HG03139 (cell line): ENCODE measurements around the gene DPP10.

Experiments
- ATAC-seq: cut with Tn5 transposase; IDR thresholded peaks from one replicate; pipeline ENCODE4 v1.9.1; 2021; ENCODE audit not compliant: unreplicated experiment

Gene DPP10

DNA sequence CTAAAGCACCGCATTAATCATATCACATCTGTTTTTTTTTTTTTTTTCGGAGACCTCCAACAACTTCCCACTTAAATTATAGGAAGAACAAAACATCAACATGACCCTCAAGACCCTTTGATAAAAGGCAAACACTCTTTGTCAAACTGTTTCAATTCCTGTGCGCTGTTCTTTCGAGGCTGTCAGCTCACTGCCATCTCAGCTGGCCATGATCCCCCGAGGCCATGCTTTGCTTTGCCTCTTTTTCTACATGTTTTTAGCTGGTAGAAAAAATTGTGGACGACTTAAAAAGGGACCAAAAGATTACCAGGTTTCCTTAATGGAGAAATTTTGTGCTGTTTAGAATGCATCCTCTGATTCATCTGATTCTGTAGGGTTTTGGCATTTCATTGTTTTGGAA is 138.2 kb downstream of the DPP10 start:
- ATAC-seq: no peak

DNA sequence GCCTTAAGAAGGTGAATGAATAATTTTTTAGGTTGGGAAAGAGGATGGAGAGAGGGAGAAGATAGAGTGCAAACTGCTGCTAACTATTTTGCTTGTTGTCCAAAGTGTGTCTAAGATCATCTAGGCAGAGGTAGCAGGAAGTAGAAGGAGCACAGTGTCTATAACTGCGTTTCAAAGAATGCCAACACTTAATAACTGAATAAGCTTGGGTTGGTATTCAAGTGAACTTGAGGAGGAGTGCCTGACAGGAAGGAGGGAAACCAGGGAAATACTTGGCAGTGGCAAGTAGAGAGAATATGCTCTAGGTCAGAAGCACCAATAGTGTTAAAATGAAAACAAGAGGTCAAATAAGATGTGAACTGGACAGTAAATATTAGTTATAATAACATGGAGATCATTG is 155.9 kb downstream of the DPP10 start:
- ATAC-seq: no peak

DNA sequence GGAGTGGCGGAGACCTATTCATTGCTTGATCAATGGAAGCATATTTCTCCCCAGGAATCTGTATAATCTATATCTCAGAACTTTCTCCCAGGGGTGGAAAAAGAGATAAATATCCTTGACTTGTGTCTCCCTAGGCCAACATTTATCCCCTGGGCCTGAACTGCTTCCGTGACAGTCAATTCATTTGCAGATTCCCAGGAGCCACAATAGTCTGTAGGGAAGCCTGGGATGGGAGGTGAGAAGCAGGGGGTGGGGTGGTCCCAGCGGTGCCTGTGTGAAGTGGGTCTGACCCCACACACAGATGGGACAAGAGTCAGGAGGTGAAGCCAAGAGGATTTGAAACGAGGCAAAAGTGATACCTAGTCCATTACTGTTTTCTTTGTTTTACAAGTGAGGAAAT is 166.8 kb downstream of the DPP10 start:
- ATAC-seq: no peak

DNA sequence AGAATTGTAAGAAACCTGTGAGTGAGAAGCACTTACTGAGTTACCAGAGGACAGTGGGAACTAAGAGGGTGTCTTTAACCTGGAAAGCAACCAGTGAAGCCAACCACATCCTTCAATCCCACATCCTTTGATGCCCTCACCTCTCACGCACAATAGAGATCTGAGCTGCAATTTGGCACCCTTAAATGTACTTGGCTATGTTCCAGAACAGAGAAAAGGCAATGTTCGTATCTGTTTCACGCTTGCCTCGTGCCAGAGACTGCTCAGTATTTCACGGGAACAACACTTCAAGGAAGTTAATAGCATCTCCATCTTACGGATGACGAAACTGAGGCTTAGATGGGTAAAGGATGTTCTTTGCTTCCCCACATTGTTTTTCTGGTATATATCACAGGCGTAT is 167.4 kb downstream of the DPP10 start:
- no peak for ATAC-seq

DNA sequence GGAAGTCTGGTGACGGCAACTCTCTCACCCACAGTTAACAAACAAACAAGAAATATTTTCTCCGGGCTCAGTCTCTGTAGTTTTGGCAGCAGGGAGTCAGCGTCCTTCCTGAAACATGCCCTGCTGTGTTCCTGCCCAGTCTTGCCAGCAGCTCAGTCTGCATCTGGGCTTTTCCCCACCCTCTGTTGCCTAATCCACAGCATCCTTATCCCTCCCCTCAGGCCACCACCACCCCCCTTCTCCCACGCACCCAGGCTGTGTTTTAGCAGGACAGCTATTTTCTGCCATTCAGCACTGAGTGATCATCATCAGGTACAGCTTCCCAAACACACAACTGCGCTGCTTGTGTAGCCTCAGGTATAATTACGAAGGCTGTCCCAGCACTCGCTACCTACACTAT is 168.2 kb downstream of the DPP10 start:
- ATAC-seq: no peak

DNA sequence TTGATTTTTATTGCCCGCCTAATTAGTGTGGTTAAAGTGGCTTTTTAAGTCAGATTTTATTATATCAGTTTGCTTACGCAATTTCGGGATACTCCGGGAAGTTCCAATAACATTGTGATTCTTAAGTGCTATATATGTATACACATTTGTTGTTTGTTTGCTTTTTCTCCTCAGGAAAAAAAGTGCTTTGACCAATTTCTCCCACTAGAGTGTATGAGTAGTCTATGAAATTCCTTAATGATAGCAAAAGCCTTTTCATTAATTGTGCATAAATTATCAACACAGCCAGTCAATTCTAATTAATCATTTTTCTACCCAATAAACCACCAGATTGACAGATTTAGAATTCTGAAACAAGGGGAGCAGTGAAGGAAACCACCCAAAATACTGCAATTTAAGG is 172.2 kb downstream of the DPP10 start:
- no peak for ATAC-seq

DNA sequence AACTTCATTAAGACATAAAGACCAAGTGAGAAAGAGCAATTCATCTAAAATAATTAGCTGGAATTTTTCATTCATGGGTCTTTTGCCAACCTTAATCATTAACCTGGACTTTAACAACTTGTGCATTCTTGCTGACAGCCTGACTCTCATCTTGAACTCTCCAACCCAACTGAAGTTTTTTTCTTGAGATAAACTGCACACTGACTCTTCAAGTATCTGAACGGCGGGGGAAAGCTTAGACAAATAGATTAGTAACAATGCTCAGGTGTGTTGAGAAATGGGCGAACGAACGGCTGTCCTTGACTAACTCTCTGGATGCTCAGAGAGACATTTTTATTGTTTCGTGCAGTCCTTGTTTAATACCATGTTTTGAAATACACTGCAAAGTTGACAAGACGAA is 186.0 kb downstream of the DPP10 start:
- no peak for ATAC-seq

DNA sequence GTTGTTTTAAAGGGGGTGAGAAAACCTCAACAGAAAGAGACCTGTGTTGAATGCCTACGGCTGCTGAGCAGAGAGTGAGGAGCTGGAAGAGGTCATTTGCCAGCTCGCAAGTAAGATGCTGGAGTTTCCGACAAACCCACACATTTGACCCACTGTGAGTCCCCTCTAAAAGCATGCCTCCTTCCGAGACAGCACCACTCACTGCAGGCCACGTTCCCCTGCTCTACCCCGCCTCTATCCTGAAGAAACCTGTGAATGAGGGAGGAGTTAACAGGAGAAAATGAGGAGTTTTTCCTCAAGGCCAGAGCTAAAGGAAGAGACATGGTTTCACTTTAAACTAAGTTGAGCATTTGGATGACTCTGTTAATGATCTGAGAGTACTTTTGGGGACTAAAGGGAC is 188.7 kb downstream of the DPP10 start:
- no peak for ATAC-seq

DNA sequence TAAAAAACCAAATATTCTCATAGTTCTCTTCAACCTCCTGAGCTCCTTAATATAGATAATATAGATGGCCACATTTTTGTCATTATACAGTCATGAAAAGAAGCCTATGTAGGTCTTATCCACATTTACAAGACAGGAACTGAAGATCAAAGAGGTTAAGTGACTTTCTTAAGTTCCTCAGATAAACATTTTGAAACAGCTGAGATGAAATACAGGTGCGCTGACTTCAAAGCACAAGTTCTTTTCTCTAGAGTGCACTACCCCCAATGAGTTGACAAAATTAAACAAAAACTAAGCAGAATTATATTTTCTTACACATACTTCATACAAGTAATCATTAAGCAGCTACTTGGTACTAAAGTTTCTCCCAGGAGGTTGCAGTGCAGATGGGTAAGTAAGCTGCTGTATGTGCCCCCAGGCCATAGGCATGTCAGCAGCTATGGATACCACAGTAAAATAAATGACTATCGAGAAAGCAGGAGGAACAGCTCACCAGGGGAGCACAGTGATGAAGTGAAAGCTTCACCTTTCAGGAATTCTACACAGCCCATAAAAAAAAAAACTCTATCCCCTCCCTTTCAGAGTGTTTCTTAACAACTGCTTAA is 199.8 kb downstream of the DPP10 start:
- no peak for ATAC-seq

DNA sequence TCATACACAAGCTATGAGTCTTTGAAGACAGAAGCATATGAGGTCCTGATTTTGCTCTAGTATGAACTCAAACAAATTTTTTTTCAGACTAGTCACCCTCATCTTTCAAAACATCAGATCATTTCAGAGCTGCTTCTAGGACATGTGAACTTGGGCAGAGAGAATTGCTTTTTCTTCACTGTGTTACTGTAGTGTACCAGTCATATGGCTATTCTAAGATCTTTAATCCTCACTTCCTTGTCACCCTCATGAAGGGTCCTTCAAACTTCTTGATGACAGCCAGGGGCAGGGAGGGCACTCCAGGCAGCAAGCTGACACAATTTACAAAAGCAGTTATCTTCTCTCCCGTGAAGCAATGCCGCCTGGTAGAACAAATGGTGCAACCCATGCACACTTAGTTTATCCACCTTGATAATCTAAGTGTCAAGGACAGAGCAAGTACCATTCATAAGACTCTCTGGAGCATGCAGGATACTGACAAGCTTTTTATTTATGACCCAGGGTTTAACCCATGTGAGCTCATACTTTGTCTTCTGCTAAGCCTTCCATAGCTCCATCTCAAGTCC is 200.6 kb downstream of the DPP10 start:
- ATAC-seq: no peak

DNA sequence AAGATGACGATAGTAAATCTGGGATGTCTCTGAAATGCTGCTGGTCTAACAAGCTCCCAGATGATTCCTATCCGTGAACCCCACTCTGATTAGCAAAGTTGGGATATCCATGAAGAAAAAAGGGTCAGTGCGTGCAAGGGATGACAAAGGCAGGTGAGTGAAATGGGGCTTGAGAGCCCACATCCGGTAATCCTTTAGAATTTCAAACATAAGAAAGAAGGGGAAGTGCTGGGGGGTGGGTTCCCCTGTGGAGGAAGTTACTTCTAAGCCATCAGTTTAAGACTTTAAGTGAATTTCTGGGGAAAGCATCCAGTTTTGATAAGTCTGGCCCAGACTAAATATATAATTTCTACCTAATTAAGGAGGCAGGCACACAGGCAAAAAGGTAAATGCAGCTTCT is 209.5 kb downstream of the DPP10 start:
- ATAC-seq: no peak

DNA sequence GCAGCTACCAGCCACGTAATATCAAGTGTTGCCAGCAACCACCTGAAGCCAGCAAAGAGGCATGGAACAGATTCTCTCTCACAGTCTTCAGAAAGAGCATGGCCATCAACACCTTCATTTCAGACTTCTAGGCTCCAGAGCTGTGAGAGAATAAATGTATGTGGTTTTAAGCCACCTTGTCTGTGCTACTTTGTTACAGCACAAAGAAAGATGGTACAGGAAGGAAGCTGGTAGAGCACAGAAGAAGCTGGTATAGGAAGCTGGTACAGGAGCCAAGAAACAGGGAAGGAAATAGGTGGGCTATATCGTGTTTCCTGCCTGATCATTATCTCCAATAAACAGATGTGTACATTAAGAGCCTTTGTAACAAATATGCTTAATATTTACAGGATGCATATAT is 217.4 kb downstream of the DPP10 start:
- no peak for ATAC-seq

DNA sequence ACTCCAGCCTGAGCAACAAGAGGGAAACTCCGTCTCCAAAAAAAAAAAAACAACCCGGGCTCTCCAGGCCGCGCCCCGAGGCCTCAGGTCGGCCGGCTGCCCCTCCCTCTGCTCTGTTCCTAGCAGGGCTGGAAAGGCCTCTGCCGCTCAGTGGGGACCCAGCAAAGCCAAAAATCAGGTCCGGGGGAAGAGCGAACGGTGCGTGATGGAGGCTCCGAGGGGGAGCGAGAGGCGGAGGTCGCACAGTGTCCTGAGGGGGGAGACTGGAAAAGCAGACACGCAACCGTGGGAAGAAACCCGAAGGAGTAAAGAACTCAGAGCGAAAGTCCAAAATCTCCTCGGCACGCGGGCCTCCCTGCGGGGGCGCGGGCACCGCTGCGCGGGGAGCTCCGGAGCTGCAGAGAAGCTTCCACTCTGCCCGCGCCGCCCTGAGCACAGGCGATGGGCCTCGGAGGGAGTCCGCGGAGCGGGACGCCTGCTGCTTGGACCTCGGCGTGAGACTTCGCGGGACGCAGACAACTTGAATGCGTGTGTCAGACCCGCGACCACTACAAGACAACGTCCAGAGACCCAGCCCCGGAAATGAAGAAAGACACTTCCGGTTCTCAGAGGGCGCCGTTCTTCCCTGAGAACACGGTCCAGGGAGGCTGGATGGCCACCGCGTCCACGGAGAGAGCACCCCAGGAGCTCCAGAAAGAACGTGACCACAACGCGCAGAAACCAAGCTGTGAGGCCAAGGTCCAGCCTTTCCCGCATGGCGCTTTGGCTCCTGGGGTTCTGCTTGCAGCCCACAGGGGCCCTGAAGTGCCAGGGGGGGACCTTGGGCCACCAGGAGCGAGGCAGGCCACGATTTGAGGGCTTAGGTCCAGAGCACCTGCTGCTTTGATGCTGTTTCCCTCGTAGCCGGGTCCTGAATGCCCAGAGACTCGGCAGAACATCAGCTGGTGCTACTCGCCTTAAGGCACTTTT is 219.8 kb downstream of the DPP10 start:
- ATAC-seq: no peak

DNA sequence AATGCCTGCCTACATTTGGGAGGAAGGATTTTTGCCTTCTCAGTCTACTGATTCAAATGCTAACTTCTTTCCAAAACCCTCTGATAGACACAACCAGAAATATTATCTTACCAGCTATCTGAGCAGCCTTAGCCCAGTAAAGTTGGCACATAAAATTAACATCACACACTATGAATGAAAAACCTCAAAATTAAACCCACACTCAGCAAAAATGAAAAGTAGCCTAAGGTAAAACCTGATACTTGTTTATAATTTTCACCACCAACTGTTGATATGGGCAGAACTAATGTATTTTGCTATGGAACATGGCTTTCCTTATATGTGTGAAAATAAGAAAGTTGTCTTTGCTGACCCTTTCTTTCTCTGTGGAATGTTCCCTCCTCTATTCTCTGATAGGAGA is 226.0 kb downstream of the DPP10 start:
- ATAC-seq: no peak

DNA sequence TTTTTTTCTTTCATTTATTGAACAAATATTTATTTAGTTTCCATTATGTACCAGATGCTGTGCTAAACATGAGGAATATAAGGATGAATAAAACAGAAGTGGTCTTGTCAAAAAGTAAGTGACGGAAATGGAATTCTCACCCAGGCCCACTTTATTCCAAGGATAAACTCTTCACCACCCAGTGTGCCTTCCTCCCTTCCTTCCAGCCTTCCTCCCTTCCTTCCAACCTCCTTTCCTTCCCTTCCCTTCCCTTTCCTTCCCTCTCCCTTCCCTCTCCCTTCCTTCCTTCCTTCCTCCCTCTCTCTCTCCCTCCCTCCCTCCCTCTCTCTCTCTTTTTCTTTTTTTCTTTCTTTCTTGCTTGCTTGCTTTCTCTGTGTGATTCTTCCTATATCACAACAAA is 240.8 kb downstream of the DPP10 start:
- ATAC-seq: no peak

DNA sequence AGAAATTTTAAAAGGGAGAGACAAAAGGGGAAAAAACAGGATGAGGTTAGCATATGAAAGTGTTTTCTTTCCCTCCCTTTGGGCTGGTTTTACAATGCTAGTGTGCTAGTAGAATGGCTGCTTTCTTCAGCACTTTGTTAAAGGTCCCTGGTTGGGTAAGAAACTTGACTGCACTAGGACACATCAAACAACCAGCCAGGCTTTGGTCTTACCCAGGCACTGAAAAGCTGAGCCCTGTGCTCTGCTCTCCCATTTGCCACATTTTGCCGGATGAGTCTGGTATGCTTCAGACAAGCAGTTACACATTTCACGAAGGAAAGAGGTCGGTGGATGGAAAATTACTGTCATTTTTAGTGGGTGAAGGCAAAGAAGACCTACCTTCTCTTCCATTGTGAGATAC is 242.0 kb downstream of the DPP10 start:
- ATAC-seq: no peak

DNA sequence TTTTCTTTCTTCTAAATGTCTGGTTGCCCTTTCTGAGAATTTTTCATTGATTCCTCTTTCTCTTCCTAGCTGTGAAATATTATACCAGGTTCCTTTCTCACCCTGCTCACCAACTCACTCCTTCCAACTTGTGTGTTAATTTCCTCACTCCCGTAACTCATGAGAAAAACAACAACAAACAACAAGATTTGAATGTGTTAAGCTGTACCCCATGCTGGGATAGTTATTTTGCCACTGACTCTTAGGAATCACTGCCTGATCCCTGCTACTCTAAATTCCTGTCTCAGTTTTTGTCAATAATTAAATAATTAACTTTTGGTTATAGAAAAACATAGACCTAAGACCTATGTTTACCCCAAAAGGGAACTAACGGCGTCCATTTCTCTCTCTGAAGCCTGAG is 242.7 kb downstream of the DPP10 start:
- no peak for ATAC-seq

DNA sequence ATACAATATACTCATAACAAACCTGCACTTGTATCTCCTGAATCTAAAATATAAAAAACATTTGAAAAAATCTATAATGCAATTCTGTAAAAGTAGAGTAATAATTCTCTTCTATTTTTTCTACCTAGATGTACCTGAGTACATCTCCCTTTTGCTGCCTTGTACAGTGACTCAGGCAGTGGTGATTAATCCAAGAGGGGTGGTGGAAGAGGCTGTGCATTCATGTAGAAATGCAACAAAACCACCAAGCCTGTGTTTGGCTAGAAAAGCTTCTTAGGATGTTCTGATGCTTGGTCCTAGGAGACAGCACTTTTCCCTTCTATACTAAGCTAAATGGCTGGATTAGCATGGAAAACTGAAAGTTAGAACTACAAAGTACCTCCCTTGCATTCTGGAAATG is 245.8 kb downstream of the DPP10 start:
- ATAC-seq: no peak

DNA sequence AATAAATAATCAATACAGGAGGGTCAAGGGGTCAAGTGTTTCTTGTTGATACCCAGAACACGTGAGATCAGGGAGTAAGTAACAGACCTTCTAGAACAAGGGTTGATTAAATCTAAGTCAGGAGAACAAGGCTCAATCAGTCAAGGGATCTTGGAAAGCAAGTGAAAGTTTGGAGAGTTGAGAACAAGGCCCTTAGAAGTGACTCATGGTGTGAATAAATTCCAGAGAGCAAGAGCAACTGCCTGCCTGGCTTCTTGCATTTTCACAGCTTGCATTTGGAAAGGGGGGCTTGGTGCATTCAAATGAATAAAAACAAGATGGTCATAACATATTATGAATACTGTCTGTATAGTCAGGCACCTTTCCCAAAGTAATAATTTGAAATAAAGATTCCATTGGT is 256.1 kb downstream of the DPP10 start:
- ATAC-seq: no peak

DNA sequence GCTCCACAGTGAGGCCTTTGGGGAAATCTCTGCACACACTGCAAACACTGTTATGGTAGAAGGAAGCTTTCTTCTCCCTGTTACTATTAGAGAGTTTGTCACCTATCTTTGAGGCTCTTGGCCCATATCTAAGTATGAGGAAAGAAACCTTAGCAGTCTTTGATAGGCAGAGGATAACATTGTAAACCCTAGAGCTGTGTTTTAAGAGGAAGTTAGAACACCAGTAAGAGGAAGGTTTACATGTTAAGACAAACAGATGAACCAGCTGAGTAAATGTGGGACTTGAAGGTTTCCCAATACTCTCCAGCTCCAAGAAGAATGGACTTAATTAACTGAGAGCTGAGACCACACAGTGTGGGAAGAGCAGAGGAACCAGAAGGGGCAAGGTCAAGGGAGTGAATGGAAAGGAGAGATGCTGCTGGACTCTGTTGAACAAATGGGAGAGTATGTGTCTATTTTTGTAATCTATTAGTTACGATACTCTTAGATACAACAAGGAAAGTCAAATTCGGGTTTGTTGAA is 257.0 kb downstream of the DPP10 start:
- no peak for ATAC-seq

DNA sequence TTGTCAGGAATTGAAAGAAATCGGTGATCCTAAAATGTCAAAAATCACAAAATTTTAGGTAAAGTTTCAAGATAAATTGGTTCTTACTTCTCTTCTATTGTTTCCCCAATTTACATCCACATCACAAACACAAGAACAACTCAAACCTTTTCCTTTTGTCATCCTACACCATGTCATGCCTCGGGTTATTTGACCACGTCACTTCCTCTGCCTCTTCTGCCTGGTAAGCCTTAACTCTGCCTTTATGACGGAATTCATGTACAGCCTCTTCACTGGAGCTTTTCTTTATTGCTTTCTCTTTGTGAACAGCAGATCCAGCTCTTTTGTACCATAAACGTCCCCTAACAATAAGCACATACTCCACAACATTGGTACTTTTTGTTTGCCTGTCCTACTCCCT is 258.0 kb downstream of the DPP10 start:
- no peak for ATAC-seq
